ENCODE measurements around the gene LPCAT2.

The LPCAT2 gene, protein sequence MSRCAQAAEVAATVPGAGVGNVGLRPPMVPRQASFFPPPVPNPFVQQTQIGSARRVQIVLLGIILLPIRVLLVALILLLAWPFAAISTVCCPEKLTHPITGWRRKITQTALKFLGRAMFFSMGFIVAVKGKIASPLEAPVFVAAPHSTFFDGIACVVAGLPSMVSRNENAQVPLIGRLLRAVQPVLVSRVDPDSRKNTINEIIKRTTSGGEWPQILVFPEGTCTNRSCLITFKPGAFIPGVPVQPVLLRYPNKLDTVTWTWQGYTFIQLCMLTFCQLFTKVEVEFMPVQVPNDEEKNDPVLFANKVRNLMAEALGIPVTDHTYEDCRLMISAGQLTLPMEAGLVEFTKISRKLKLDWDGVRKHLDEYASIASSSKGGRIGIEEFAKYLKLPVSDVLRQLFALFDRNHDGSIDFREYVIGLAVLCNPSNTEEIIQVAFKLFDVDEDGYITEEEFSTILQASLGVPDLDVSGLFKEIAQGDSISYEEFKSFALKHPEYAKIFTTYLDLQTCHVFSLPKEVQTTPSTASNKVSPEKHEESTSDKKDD

DNA sequence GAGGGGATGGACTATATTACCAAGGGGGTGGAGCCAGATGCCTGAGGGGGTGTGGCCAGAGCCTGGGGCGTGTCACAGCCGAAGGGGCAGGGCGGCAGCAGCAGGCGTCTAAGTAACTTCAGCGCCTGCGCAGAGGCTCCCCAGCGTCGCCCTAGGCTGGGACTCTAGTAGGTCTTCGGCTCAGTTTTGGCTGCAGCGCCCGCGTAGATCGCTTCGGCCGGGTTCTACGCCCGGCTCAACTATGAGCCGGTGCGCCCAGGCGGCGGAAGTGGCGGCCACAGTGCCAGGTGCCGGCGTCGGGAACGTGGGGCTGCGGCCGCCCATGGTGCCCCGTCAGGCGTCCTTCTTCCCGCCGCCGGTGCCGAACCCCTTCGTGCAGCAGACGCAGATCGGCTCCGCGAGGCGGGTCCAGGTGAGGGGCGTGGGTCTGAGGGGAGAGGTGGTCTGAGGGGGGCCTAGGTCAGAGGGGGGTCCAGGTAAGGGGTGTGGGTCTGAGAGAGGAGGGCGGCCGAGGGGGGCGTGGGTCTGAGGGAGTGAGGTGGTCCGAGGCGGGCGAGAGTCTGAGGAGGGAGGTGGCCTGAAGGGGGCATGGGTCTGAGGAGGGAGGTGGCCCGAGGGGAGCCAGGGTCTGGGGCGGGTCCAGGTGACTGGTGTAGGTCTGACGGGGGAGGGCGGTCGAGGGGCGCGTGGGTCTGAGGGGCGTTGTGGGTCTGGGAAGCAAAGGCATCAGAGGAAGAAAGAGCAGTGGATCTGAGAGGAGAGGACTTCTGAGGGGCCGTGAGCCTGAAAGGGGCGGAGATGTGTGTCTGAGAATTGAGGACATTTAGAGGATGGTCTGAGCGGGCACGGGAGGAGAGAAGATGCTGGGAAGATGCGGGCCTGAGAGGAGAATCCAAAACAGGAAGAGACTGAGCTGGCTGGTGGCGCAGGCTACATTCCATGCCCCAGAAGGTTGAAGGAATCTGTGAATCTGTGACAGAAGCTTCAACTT, at the start of gene LPCAT2:
LPCAT2 (plus strand) TSS at position 132 of the 991 bp plus-strand sequence; CDS start at position 242, 110 bp downstream.
- DNase-seq (ENCODE audit: low spot score), result no peak

DNA sequence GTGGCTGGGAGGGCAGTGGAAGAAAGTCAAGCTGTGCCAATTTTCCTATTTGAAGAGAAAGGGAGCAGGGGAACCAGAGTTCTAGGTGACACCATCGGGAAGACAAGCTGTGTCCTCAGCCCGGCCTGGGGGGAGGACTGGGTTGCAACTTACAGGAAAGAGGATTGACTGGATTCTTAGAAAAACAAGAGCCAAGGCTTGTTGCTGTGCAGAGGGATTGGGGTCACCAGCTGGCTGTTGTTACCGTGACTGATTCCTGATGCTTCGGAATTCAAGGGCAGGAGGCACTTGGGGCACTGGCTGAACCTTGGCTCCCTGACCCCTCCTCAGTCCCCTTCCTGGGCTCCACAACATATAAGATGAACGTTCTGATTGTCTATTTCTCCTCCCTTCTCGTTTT, 46.6 kb upstream of the LPCAT2 start:
- no peak for DNase-seq (ENCODE audit: low spot score)

DNA sequence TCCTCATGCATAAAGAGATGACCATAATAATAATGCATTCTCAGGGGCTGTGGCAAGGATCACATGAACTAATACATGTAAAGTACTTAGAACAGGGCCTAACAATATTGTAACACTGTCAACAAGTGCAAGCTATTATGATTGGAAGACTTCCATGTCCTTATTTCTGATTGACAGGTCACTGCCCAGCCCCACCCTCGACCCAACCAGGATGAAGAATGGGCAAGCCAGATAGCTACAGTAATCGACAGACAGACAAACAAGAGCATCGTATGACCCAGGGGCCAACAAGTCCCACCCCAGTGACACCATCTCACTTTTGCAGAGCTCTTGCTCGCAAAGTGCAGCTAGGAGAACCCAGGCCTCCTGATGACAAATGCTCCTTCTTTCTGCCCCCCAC, 44.5 kb upstream of the LPCAT2 start:
- no peak for DNase-seq (ENCODE audit: low spot score)

DNA sequence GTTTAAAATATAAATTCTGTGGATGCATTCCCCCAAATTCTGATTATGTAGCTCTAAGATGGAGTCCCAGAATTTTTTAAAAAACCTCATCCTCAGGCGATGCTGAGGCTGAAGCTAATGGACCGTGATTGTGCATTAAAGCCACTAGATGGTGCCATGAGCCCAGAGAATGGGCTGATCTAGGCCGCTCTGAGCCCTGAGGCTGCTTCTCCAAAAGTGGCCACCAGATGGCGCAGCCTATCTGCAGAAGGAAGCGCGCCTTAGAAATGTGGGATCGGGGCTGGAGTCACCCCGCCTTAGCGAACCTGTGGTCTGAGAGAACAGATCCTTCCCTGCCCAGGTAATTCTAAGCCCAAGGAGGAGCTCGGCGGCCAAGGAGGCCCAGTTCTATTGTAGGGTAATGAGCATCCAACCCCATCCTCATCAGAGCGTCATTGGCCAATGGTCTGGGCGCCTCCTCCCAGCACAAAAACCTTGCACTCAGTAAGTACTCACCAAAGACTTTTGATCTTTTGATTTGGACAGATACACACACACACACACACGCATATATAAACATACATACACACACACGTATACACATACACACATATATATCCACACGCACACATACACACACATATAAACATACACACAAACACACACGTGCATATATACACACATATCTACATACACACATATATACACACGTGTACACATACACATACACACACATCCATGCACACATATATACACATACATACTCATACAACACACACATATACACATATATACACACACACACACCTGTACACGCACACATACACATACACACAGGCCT, 43.6 kb upstream of the LPCAT2 start:
- DNase-seq (ENCODE audit: low spot score), result peak; percentile 83

DNA sequence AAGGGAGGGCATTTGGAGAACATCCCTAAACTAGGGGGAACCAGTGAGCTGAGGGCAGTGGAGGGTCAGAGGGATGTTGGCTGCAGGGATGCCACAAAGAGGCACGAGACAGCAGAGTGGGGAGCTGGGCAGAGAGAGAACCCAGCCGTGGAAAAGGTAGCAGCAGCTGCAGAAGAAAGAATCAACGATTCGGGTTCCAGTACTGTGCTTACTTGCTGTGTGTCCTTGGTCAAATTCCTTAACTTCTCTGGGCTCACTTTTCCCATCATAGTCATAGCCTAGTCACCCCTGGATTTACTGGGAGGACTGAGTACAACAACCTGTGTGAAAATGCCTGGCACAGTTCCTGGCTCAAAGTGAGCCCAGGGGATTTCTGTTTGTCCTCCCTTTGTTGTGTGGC, 42.7 kb upstream of the LPCAT2 start:
- no peak for DNase-seq (ENCODE audit: low spot score)

DNA sequence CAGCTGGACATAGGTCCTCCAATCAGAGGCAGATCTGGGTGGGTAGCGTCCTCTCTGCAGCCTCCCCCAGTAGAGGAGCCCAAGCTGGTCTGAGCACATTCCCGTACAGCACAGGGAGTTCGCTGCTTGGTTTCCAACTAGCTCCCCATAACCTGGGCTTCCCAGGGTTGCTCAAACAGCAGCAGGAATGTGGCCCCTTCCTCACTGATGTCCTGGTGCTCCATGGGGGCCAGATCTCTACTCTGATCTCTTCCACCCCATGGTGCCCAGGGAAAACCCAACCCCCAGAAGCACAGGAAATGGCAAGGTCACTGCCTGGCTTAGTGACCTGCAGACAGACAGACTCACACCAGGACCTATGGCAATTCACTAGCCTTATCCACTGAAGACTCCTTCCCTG, 41.0 kb upstream of the LPCAT2 start:
- no peak for DNase-seq (ENCODE audit: low spot score)

DNA sequence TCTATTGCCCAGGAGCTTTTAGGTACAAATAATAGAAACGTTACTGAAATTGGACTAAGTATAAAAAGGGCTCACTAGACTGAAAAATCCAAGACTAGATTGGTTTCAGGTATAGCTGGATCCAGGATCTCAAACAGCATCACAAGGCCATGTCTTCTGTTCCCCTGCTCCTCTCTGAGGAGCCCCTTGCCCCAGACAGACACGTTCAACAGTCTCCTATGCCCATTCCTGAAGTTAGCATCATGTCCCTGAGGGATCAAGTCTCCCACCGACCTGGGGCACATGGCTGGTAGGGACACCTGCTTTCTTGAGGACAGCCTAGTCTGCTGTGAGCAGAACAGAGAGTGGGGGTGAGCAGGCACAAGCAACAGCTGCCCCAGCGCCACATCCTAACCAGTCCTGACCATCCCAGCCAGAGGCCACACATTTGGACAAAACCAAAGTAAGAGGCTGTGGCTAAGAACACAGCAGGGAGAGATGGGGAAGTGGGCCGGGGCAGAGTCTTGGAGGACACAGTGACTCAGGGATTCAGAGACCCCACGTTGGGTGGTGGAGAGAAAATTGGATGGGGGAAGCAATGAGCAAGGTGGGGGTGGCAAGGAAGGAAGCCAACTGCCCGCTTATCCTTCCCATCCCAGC, 40.4 kb upstream of the LPCAT2 start:
- DNase-seq (ENCODE audit: low spot score), result no peak

DNA sequence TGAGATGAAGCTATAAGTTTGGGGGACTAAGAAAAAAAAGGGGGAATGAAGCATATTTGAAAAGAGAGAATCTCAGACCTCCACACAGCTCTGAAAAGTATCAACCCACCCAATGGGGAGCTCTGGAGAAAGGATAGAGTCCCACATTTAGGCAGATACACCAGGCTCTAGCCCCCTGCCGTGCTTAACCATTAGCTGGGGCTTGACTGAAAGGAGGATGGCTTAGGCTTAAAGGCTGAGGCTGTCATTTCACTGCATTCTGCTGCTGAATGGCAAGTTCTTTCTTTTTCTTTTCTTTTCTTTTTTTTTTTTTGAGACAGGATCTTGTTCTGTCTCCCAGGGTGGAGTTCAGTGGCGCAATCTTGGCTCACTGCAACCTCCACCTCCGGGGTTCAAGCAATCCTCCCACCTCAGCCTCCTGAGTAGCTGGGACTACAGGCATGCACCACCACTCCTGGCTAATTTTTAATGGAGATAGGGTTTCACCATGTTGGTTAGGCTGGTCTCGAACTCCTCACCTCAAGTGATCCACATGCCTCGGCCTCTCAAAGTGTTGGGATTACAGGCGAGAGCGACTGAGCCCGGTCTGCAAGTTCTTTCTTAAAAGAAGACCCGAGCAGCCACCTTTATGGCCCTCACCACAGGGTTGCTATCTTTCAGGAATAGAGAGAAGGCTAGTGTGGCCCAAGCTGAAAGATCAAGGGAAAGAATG, 38.9 kb upstream of the LPCAT2 start:
- DNase-seq (ENCODE audit: low spot score), result no peak

DNA sequence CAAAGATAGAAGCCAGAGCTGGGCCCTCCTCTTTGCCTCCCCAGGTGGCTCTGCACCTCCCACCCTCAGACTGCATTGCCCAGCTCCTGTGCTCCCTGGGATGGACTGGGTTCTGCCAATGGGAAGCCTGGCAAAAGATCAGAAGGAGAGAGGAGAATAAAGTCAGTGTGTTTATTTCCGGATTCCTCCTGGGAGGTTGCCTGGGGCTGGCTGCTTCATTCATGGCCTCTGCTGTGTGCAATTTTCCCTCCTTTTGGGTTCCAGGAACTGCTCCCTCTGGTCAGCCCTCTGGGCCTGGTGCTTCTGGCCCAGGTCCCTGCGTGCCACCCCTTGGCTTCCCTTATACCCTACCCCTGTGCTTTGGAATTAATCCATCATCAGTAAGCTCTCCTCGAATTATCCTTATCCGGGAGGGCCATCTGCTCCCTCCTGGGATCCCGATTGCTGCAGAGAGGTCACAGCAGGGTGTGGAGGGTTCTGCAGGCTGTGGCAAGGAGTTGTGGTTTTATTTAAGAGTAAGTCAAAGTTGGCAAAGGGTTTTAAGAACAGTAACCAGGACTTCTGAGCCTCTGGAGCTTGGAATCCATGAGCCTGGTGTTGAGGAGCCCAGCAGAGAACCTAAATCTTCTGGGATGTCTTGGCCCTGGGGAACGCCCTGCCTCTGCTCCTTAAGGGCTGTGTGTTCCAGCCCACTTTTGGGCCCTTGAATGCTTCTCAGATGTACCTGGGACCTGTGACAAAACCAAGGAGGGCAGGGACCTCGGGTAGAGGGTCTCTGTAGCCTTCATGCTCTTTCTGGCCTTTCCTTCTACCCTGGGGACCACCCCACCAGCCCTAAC, 38.1 kb upstream of the LPCAT2 start:
- no peak for DNase-seq (ENCODE audit: low spot score)

DNA sequence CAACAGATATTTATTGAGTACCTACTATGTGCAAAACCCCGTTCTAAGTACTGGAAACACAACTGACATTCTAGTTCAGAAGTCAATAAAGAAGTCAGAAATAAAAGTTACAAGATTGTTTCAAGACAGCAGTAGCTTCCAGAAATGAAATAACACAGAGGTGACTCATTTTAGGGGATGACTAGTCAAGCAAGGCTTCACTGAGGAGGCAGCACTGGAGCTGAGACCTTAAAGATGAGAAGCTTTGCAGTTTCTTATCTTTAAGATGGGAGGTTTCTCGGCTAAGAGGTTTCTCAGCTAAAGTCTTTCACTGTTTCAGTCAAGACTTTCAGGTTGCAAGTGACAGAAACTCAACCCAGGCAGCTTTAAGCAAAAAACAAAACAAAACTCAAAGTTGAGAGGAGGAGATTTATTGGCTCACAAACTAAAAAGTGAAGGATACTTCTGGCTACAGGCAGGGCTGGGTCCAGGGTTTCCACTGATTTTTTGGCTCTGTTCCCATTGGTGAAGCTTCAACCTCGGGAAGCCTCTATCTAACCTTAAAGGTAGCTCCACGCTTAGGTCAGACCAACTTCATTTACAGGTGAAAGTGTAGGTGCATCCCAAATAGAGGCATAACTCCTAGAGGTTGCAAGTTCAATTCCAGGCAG, 37.3 kb upstream of the LPCAT2 start:
- no peak for DNase-seq (ENCODE audit: low spot score)

DNA sequence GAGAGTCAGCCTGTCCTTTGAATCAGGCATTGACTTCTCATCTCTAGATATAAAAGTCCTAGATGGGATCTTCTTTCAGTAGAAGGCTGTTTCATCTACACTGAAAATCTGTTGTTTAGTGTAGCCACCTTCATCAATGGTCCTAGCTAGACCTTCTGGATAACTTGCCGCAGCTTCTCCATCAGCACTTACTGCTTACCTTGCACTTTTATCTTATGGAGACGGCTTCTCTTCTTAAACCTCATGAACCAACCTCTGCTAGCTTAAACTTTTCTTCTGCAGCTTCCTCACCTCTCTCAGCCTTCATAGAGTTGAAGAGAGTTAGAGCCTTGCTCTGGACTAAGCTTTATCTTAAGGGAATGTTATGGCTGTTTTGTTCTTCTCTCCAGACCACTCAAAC, 35.3 kb upstream of the LPCAT2 start:
- no peak for DNase-seq (ENCODE audit: low spot score)

DNA sequence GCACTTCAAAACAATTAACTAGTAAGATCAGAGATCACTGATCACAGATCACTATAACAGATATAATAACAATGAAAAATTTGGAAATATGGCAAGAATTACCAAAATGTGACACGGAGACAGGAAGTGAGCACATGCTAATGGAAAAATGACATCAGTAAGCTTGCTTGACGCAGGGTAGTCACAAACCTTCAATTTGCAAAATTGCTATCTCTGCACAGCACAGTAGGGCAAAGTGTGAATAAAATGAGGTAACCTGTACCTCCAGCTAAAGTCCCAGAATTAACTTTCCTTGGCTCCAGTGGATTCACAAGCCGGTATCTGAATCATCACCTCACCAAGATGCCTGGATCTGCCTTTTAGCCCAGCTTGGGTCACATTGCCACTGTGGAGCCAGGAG, 34.1 kb upstream of the LPCAT2 start:
- no peak for DNase-seq (ENCODE audit: low spot score)

DNA sequence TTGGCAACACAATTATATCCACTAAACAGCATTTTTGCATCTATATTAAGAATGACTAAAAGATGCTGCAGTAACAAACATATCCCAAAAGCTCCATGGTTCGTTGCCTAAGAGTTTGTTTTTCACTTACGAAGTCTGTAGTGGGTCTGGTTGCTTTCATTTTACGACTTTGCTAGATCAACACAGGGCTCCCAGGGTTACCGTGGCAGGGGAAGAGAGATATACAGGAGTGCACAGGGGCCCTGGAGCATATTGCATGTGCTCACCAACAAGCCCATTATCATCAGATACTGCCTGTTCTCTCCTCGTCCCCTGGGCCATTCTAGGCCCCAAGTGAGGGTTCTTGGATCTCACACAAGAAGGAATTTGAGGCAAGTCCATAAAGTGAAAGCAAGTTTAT, 33.0 kb upstream of the LPCAT2 start:
- no peak for DNase-seq (ENCODE audit: low spot score)

DNA sequence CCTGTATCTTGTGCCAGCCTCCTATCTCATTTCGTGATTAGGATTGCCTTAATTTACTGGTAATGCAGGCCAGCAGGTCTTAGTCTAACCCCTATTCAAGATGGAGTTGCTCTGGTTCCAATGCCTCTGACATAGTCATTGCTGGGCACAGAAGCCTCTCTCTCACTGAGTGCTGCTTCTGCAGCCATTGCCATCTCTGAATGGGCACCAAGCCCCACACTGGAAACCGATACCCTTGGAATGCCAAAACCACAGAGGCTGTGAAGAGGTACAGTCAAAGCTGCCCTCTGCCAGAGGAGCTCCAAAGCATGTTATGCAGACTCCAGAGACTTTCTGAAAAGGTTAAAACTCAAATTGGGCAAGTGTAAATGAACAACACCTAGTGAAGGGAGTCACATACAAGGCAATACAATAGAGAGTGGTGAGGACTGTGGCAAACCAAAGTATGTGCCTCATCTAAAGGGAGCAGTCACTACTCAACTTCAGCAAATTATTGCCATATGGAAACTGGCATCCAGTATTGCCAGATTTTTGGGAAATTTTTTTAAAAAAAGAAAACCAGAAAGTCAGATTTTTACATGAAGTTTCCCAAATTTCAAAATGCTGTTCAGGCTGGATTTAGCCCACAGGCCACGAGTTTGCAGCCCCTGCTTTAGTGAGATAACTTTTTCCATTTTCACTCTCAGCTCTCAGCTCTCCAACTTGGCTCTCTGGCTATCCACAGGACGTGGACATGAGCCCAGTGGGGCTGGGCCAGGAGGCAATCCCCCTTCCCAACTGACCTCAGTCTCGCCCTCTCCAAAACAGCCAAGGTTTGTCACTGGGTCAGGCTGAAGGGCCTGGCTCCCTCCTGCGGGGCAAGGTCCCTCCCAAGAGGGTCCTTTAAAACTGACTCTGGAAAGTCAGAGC, 32.0 kb upstream of the LPCAT2 start:
- no peak for DNase-seq (ENCODE audit: low spot score)

DNA sequence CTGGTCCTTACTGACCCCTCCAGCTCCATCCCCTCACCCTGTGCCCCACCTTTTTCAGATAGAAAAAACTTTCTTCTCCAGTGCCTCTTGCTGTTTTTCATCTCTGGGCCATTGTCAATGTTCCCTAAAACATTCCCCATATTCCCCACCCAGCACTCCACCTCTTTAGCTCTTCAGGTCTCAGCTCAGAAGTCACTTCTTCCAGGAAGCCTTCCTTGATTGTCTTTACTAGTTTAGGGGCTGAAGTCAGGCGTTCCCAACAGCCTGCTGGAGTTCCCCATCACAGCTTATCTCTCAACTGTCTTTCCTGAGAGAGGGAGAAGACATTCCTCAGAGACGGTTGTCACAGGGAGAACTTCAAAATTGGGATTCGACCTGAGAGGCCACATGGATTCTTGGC, 31.1 kb upstream of the LPCAT2 start:
- no peak for DNase-seq (ENCODE audit: low spot score)

DNA sequence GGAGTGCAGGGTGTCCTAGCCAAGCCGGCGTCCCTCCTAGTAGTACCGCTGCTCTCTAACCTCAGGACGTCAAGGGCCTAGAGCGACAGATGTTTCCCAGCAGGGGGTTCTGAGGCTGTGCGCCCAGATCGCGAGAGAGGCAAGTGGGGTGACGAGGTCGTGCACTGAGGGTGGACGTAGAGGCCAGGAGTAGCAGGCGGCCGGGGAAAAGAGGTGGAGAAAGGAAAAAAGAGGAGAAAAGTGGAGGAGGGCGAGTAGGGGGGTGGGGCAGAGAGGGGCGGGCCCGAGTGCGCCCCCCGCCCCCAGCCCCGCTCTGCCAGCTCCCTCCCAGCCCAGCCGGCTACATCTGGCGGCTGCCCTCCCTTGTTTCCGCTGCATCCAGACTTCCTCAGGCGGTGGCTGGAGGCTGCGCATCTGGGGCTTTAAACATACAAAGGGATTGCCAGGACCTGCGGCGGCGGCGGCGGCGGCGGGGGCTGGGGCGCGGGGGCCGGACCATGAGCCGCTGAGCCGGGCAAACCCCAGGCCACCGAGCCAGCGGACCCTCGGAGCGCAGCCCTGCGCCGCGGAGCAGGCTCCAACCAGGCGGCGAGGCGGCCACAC, 29.9 kb upstream of the LPCAT2 start, which contains the start of gene MMP2:
MMP2 (plus strand) TSS at position 372 of the 603 bp plus-strand sequence. CDS start 282 bp downstream, outside the sequence.
- DNase-seq (ENCODE audit: low spot score), result no peak

DNA sequence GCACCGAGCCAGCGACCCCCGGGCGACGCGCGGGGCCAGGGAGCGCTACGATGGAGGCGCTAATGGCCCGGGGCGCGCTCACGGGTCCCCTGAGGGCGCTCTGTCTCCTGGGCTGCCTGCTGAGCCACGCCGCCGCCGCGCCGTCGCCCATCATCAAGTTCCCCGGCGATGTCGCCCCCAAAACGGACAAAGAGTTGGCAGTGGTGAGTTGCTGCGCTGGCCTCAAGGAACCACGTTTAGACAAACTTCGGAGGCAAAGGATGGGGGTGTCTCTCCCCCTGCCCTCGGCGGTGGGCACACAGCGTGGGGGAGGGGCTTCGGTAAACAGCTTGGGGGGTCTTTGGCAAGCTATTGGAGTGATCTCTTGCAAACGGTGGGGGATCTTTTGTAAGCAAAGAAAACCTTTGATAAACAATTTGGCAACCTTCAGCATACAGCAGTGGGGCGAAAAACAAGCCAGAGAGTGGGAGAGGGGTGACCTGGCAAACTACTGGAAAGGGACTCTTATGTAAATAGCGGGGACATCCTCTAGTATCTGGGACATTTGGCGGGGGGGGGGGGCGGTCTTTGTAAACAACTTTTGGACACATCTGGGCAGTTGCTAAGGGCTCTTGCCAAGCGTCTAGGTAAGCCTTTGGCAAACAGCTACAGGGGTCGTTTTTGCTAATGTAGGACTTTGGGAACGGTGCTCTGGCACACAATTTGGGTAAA, 29.3 kb upstream of the LPCAT2 start:
- DNase-seq (ENCODE audit: low spot score), result no peak
